Measurements from ENCODE around the gene OPTC.

DNA sequence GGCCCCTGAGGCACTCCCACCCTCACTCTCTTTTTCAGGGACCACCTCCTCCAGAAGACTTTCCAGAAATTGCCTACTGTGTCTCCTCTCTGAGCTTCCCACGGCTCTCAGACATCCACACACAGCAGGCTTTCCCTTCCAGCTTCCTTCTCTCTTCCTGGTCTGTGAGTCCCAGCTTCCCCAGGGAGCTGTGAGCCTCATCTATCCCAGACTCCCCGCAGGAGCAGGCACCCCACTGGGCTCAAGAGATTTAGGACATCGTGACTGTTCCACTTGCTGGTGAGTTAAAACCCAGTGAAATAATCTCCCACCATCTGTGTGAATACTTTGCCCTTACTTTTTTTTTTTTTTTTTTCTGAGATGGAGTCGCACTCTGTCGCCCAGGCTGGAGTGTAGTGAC, 40.3 kb upstream of the OPTC start:
- TF ChIP-seq, protein P1, sequence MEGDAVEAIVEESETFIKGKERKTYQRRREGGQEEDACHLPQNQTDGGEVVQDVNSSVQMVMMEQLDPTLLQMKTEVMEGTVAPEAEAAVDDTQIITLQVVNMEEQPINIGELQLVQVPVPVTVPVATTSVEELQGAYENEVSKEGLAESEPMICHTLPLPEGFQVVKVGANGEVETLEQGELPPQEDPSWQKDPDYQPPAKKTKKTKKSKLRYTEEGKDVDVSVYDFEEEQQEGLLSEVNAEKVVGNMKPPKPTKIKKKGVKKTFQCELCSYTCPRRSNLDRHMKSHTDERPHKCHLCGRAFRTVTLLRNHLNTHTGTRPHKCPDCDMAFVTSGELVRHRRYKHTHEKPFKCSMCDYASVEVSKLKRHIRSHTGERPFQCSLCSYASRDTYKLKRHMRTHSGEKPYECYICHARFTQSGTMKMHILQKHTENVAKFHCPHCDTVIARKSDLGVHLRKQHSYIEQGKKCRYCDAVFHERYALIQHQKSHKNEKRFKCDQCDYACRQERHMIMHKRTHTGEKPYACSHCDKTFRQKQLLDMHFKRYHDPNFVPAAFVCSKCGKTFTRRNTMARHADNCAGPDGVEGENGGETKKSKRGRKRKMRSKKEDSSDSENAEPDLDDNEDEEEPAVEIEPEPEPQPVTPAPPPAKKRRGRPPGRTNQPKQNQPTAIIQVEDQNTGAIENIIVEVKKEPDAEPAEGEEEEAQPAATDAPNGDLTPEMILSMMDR (IDR thresholded peaks at IDR 0.05) = no peak
- no peak for TF ChIP-seq POLR2A (IDR thresholded peaks at IDR 0.05)
